ENCODE results near the gene MUL1.

Gene MUL1

GRCh38 chr1:20551945-20552727, 44.2 kb upstream of the MUL1 start, which contains the start of gene FAM43B:
Gene FAM43B (plus strand): TSS chr1:20552573. CDS start chr1:20552974, 401 bp downstream.
- Histone ChIP-seq H3K4me1 (no peaks in the 10 kb centered on the region), H3K9me3 (no peaks in the 10 kb centered on the region), H3K4me3 (ENCODE audit: low read depth, low read length) (peak within 1 kb of the TSS; percentile 50), H3K27me3 (peaks cover 15% of the 10 kb centered on the region), H3K36me3 (no peaks in the 10 kb centered on the region)
- TF ChIP-seq CTCF (IDR thresholded peaks at IDR 0.05; ENCODE audit: low read depth, low read length) = no peak
- peak; percentile 86 for DNase-seq

GRCh38 chr1:20551161-20551560, 43.2 kb upstream of the MUL1 start:
- peaks cover 15% of the 10 kb centered on the region for H3K27me3 ChIP-seq
- TF ChIP-seq CTCF (IDR thresholded peaks at IDR 0.05; ENCODE audit: low read depth, low read length) = no peak
- no peak overlapping the region for H3K4me3 ChIP-seq (ENCODE audit: low read depth, low read length)
- DNase-seq = no peak
- H3K36me3 ChIP-seq = no peaks in the 10 kb centered on the region
- no peaks in the 10 kb centered on the region for H3K9me3 ChIP-seq
- H3K4me1 ChIP-seq = no peaks in the 10 kb centered on the region

DNA sequence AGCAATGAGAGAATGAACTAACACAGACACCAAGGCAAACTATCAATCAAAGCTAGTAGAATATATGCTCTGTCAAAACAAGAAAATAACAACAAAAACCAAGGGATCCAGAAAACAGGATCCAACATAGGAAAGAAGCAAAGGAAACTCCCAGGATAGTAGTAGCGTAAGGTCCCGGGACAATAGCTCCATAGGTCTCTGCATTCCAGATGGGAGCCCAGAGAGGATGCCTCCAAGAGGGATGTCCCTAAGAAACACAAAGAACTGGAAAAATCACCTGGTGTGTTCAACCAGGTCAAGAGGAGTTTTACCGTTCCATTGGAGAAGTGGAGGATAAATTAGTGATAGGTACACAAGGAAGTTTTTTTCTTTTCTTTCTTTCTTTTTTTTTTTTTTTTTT, 38.7 kb upstream of the MUL1 start:
- no peaks in the 10 kb centered on the region for H3K9me3 ChIP-seq
- no peak overlapping the region for H3K4me3 ChIP-seq (ENCODE audit: low read depth, low read length)
- no peaks in the 10 kb centered on the region for H3K36me3 ChIP-seq
- no peaks in the 10 kb centered on the region for H3K4me1 ChIP-seq
- TF ChIP-seq CTCF (IDR thresholded peaks at IDR 0.05; ENCODE audit: low read depth, low read length) = no peak
- H3K27me3 ChIP-seq = no peaks in the 10 kb centered on the region
- DNase-seq = no peak

GRCh38 chr1:20540281-20540680, 32.3 kb upstream of the MUL1 start:
- H3K27me3 ChIP-seq = no peaks in the 10 kb centered on the region
- H3K4me3 ChIP-seq (ENCODE audit: low read depth, low read length) = no peak overlapping the region
- DNase-seq = no peak
- H3K4me1 ChIP-seq = no peaks in the 10 kb centered on the region
- no peaks in the 10 kb centered on the region for H3K9me3 ChIP-seq
- no peak for TF ChIP-seq CTCF (IDR thresholded peaks at IDR 0.05; ENCODE audit: low read depth, low read length)
- H3K36me3 ChIP-seq = no peaks in the 10 kb centered on the region

- no peak for DNase-seq
- Histone ChIP-seq H3K9me3 (no peaks in the 10 kb centered on the region), H3K4me1 (no peaks in the 10 kb centered on the region), H3K4me3 (ENCODE audit: low read depth, low read length) (no peak overlapping the region), H3K27me3 (no peaks in the 10 kb centered on the region), H3K36me3 (no peaks in the 10 kb centered on the region)
- TF ChIP-seq CTCF (IDR thresholded peaks at IDR 0.05; ENCODE audit: low read depth, low read length) = no peak
These were observed 31.0 kb upstream of the MUL1 start for GRCh38 chr1:20538760-20539551.

GRCh38 chr1:20538227-20538626, 30.3 kb upstream of the MUL1 start:
- TF ChIP-seq CTCF (IDR thresholded peaks at IDR 0.05; ENCODE audit: low read depth, low read length) = no peak
- H3K9me3 ChIP-seq = no peaks in the 10 kb centered on the region
- H3K36me3 ChIP-seq = no peaks in the 10 kb centered on the region
- no peaks in the 10 kb centered on the region for H3K27me3 ChIP-seq
- no peak for DNase-seq
- no peaks in the 10 kb centered on the region for H3K4me1 ChIP-seq
- H3K4me3 ChIP-seq (ENCODE audit: low read depth, low read length) = no peak overlapping the region

Measured in BE2C (cell line).